ENCODE results near the gene DNAJB5.
"Not testable (repeated sequence)": the region's sequence is repeated elsewhere in the genome, so short reads cannot be mapped to it uniquely, and the experiment has no call there.

The DNAJB5 gene

DNA sequence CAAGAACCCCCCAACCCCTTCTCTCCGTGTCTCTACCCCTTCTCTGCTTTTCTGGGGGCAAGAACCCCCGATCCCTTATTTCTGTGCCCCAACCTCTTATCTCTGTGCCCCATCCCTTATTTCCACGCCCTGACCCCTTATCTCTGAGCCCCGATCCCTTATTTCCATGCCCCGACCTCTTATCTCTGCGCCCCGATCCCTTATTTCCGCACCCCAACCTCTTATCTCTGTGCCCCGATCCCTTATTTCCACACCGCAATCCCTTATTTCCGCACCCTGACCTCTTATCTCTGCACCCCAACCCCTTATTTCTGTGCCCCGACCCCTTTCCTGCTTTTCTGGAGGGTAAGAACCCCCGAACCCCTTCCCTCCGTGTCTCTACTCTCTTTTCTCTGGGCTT, 14.8 kb downstream of the DNAJB5 start:
- H3K4me3 ChIP-seq (ENCODE audit: low read length); H3K9me3 ChIP-seq (replicated peaks; ENCODE audit: low read length); H3K9ac ChIP-seq (ENCODE audit: low read depth, low read length); H3K4me2 ChIP-seq (ENCODE audit: low read length); H3K36me3 ChIP-seq (ENCODE audit: insufficient read depth, low read length); H3K27me3 ChIP-seq (ENCODE audit: control insufficient read depth, insufficient read depth, low read length): not testable (repeated sequence)
- peaks cover 19% of the 10 kb centered on the region for H3K4me1 ChIP-seq (ENCODE audit: control insufficient read depth, insufficient read depth, low read length)

DNA sequence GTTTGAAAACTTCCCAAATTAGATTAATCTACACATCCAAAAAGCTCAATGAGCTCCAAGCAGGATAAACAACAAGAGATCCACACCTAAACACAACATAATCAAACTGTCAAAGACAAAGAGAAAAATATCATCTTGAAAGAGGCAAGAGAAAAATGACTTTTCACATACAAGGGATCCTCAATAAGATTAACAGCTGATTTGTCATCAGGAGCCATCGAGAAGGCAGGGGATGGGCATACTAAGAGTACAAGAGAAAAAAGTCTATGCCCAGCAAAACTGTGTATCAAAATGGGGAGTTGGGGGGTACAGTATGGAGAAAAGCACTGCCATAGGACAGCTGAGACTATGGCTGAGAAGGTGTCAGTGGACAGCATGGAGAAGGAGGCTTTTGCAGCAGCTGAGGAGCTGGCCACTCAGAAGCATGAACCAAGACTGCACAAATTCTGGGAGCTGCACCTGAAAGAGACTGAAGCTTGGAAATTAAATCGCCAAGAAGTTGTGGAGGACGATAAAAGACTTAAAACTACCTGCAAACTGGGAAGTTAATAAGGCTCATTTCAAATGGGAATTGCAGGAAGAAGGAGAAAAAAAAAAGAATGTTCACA, 20.9 kb downstream of the DNAJB5 start:
- Histone ChIP-seq H3K4me2 (ENCODE audit: low read length) (no peak overlapping the region), H3K36me3 (ENCODE audit: insufficient read depth, low read length) (peaks cover 32% of the 10 kb centered on the region), H3K4me1 (ENCODE audit: control insufficient read depth, insufficient read depth, low read length) (no peaks in the 10 kb centered on the region), H3K9me3 (replicated peaks; ENCODE audit: low read length) (peaks cover 4% of the 10 kb centered on the region), H3K4me3 (ENCODE audit: low read length) (no peak overlapping the region), H3K9ac (ENCODE audit: low read depth, low read length) (no peak overlapping the region), H3K27me3 (ENCODE audit: control insufficient read depth, insufficient read depth, low read length) (no peaks in the 10 kb centered on the region)

DNA sequence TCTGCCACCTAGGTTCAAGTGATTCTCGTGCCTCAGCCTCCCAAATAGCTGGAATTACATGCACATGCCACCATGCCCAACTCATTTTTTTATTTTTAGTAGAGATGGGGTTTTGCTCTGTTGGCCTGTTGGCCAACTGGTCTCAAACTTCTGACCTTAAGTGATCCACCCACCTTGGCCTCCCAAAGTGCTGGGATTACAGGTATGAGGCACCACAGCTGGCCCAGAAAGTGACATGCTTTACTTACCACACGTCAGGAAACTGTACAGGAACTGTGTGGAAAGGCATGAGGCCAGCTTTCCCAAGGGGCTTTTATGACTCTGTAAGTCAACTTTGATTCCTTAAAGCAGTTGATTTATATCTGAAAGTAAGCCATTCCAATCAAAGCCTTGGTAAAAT, 25.0 kb downstream of the DNAJB5 start:
- H3K9ac ChIP-seq (ENCODE audit: low read depth, low read length): no peak overlapping the region
- H3K9me3 ChIP-seq (replicated peaks; ENCODE audit: low read length): peaks cover 4% of the 10 kb centered on the region
- no peaks in the 10 kb centered on the region for H3K27me3 ChIP-seq (ENCODE audit: control insufficient read depth, insufficient read depth, low read length)
- H3K4me2 ChIP-seq (ENCODE audit: low read length): no peak overlapping the region
- H3K4me1 ChIP-seq (ENCODE audit: control insufficient read depth, insufficient read depth, low read length): no peaks in the 10 kb centered on the region
- peaks cover 31% of the 10 kb centered on the region for H3K36me3 ChIP-seq (ENCODE audit: insufficient read depth, low read length)
- no peak overlapping the region for H3K4me3 ChIP-seq (ENCODE audit: low read length)

DNA sequence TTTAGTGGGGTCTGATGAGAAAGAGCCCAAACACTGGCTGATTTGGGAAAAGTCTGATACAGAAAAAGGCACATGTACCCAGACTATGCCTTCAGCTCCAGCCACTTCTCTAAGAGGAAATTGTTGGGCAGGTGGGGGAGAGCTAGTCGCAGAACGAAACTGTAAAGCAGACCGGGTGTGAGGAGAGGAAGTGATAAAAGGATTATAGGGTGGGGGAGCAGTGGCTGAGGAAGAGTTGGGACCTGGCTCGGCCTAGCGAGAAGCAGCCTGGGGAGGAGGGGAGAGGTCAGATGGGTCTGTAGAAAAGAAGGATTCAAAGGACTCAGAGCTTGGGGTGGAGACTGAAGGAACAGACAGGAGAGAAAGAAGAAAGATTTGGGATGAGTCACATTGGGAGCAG, 33.9 kb downstream of the DNAJB5 start:
- H3K27me3 ChIP-seq (ENCODE audit: control insufficient read depth, insufficient read depth, low read length); H3K4me2 ChIP-seq (ENCODE audit: low read length); H3K36me3 ChIP-seq (ENCODE audit: insufficient read depth, low read length); H3K9ac ChIP-seq (ENCODE audit: low read depth, low read length); H3K4me3 ChIP-seq (ENCODE audit: low read length); H3K9me3 ChIP-seq (replicated peaks; ENCODE audit: low read length): not testable (repeated sequence)
- peaks cover 15% of the 10 kb centered on the region for H3K4me1 ChIP-seq (ENCODE audit: control insufficient read depth, insufficient read depth, low read length)

DNA sequence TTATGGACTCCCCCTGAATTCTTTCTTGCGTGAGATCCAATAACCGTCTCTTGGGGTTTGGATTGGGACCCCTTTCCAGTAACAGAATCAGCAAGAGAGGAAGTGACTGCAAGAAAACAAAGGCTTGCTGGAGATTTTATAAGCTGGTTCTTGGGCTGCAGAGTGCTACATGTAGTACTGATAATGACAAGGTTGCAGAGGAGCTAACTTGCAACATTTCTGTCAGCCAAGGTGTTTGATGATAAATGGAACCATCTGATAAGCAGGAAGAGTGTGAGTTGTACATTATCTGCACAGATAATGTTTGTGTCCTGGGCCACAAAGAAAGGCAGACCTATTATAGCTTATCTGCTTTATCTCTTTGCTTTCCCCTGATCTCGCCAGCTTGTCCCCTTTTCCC, 37.1 kb downstream of the DNAJB5 start:
- Histone ChIP-seq H3K4me1 (ENCODE audit: control insufficient read depth, insufficient read depth, low read length) (peaks cover 15% of the 10 kb centered on the region), H3K4me2 (ENCODE audit: low read length) (no peak overlapping the region), H3K9me3 (replicated peaks; ENCODE audit: low read length) (no peaks in the 10 kb centered on the region), H3K9ac (ENCODE audit: low read depth, low read length) (no peak overlapping the region), H3K27me3 (ENCODE audit: control insufficient read depth, insufficient read depth, low read length) (no peaks in the 10 kb centered on the region), H3K36me3 (ENCODE audit: insufficient read depth, low read length) (peaks cover 2% of the 10 kb centered on the region), H3K4me3 (ENCODE audit: low read length) (no peak overlapping the region)

DNA sequence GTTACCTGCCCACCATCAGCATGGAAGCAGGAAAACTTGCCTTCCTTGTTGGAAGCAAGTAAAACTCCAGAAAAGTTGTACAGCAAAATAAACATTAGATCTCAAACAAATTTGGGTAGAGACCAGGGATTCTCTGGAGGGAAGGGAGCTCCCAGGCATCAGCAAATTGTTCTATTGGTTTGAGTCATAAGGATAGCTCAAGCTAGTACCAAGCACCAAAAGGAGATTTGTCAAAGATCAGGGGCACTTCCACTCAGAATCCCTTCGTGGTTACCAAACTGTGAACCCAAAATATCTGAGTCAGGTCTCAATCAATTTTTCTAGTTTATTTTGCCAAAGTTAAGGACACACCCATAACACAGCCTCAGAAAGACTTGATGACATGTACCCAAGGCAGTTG, 37.8 kb downstream of the DNAJB5 start:
- Histone ChIP-seq H3K4me2 (ENCODE audit: low read length) (no peak overlapping the region), H3K4me1 (ENCODE audit: control insufficient read depth, insufficient read depth, low read length) (peaks cover 15% of the 10 kb centered on the region), H3K4me3 (ENCODE audit: low read length) (no peak overlapping the region), H3K9ac (ENCODE audit: low read depth, low read length) (no peak overlapping the region), H3K9me3 (replicated peaks; ENCODE audit: low read length) (no peaks in the 10 kb centered on the region), H3K27me3 (ENCODE audit: control insufficient read depth, insufficient read depth, low read length) (no peaks in the 10 kb centered on the region), H3K36me3 (ENCODE audit: insufficient read depth, low read length) (peaks cover 2% of the 10 kb centered on the region)

DNA sequence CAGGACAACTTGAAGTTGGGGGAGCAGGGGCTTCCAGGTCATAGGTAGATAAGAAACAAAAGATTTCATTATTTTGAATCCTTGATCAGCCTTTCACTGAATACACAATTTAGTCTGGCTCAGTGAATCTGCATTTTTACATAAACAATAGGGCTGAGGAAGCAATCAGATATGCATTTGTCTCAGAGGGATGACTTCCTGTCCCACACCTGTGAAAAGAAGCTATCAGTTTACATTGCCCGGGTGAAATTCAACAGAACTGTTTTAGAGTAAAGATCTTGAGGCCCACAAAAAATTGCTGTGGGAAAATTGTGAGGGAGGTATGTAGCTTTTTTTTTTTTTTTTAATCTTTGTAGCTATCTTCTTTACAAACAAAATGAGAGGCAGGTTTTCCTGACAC, 38.3 kb downstream of the DNAJB5 start:
- H3K4me2 ChIP-seq (ENCODE audit: low read length): no peak overlapping the region
- H3K4me3 ChIP-seq (ENCODE audit: low read length): no peak overlapping the region
- H3K9ac ChIP-seq (ENCODE audit: low read depth, low read length): no peak overlapping the region

DNA sequence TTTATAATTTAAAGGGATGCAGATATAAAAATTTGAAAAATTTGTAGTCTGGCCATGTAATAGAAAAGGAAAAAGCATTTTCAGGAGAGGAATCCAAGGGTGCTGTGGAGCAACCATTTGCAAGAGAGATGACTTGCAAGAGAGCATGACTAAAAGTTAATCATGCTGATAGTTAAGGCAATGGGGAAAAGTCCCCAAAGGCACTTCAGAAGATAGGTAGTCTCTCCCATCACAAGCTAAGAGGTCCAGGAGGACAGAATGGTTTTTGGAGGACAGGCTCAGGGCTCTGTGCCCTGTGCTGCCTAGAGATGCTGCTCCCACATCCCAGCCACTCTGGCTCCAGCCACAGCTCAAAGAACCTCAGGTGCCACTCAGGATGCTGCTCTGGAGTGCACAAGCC, 38.8 kb downstream of the DNAJB5 start:
- Histone ChIP-seq H3K9me3 (replicated peaks; ENCODE audit: low read length) (no peaks in the 10 kb centered on the region), H3K4me1 (ENCODE audit: control insufficient read depth, insufficient read depth, low read length) (peaks cover 15% of the 10 kb centered on the region), H3K27me3 (ENCODE audit: control insufficient read depth, insufficient read depth, low read length) (no peaks in the 10 kb centered on the region), H3K4me3 (ENCODE audit: low read length) (no peak overlapping the region), H3K4me2 (ENCODE audit: low read length) (no peak overlapping the region), H3K9ac (ENCODE audit: low read depth, low read length) (no peak overlapping the region), H3K36me3 (ENCODE audit: insufficient read depth, low read length) (peaks cover 4% of the 10 kb centered on the region)

More for the DNA sequence above, 38.3 kb downstream of the DNAJB5 start:
- Histone ChIP-seq H3K9me3 (replicated peaks; ENCODE audit: low read length) (no peaks in the 10 kb centered on the region), H3K4me1 (ENCODE audit: control insufficient read depth, insufficient read depth, low read length) (peaks cover 15% of the 10 kb centered on the region), H3K27me3 (ENCODE audit: control insufficient read depth, insufficient read depth, low read length) (no peaks in the 10 kb centered on the region), H3K36me3 (ENCODE audit: insufficient read depth, low read length) (peaks cover 3% of the 10 kb centered on the region)

DNA sequence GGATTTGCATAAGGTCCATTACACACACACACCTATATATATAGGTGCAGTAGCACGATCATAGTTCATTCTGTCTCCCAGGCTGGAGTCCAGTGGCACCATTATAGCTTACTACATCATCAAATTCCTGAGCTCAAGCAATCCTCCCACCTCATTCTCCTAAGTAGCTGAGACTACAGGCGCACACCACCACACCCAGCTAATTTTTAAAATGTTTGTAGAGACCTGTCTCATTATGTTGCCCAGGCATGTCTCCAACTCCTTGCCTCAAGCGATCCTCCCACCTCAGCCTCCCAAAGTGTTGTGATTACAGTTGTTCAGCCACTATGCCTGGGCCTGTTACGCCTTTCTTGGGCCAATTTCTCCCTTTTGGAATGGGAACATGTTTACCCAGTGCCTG, 39.7 kb downstream of the DNAJB5 start:
- Histone ChIP-seq H3K9ac (ENCODE audit: low read depth, low read length) (no peak overlapping the region), H3K4me2 (ENCODE audit: low read length) (no peak overlapping the region), H3K27me3 (ENCODE audit: control insufficient read depth, insufficient read depth, low read length) (no peaks in the 10 kb centered on the region), H3K4me3 (ENCODE audit: low read length) (no peak overlapping the region), H3K36me3 (ENCODE audit: insufficient read depth, low read length) (peaks cover 2% of the 10 kb centered on the region), H3K9me3 (replicated peaks; ENCODE audit: low read length) (no peaks in the 10 kb centered on the region), H3K4me1 (ENCODE audit: control insufficient read depth, insufficient read depth, low read length) (peaks cover 15% of the 10 kb centered on the region)

DNA sequence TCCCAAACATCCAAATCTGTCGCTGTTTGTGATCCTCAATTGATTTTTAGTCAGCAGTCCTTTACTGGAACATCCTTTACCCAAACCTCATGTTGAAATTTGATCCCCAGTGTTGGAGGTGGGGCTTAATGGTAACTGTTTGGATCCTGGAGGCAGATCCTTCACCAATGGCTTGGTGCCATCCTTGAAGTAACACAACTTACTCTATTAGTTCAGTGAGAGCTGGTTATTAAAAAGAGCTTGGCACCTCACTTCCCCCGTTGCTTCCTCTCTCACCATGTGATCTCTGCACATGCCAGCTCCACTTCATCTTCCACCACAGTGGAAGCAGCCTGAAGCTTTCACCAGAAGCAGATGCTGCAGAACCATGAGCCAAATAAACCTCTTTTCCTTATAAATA, 40.3 kb downstream of the DNAJB5 start:
- H3K4me1 ChIP-seq (ENCODE audit: control insufficient read depth, insufficient read depth, low read length): peaks cover 15% of the 10 kb centered on the region
- no peaks in the 10 kb centered on the region for H3K9me3 ChIP-seq (replicated peaks; ENCODE audit: low read length)
- H3K27me3 ChIP-seq (ENCODE audit: control insufficient read depth, insufficient read depth, low read length): no peaks in the 10 kb centered on the region
- no peak overlapping the region for H3K9ac ChIP-seq (ENCODE audit: low read depth, low read length)
- H3K4me3 ChIP-seq (ENCODE audit: low read length): no peak overlapping the region
- H3K36me3 ChIP-seq (ENCODE audit: insufficient read depth, low read length): peaks cover 2% of the 10 kb centered on the region
- no peak overlapping the region for H3K4me2 ChIP-seq (ENCODE audit: low read length)

DNA sequence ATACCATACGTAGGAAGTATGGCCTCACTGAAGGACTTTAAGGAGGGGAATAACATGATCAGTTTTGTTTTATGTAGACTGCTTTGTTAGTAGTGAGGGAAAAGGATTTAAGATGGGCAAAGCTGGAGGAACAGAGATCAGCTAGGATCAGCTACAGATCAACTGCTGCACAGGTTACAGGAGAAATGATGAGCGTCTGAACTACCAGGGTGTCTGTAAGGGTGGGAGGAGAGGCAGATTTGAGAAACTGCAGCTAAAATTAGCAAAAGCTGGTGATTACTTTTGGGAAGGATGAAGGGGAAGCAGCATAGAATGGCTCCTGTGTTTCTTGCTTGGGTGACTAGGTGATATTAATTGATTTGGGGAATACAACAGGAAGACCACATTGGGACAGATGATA, 43.6 kb downstream of the DNAJB5 start:
- Histone ChIP-seq H3K4me2 (ENCODE audit: low read length) (no peak overlapping the region), H3K9me3 (replicated peaks; ENCODE audit: low read length) (no peaks in the 10 kb centered on the region), H3K9ac (ENCODE audit: low read depth, low read length) (no peak overlapping the region), H3K36me3 (ENCODE audit: insufficient read depth, low read length) (peaks cover 17% of the 10 kb centered on the region), H3K4me1 (ENCODE audit: control insufficient read depth, insufficient read depth, low read length) (no peaks in the 10 kb centered on the region), H3K4me3 (ENCODE audit: low read length) (no peak overlapping the region), H3K27me3 (ENCODE audit: control insufficient read depth, insufficient read depth, low read length) (no peaks in the 10 kb centered on the region)

DNA sequence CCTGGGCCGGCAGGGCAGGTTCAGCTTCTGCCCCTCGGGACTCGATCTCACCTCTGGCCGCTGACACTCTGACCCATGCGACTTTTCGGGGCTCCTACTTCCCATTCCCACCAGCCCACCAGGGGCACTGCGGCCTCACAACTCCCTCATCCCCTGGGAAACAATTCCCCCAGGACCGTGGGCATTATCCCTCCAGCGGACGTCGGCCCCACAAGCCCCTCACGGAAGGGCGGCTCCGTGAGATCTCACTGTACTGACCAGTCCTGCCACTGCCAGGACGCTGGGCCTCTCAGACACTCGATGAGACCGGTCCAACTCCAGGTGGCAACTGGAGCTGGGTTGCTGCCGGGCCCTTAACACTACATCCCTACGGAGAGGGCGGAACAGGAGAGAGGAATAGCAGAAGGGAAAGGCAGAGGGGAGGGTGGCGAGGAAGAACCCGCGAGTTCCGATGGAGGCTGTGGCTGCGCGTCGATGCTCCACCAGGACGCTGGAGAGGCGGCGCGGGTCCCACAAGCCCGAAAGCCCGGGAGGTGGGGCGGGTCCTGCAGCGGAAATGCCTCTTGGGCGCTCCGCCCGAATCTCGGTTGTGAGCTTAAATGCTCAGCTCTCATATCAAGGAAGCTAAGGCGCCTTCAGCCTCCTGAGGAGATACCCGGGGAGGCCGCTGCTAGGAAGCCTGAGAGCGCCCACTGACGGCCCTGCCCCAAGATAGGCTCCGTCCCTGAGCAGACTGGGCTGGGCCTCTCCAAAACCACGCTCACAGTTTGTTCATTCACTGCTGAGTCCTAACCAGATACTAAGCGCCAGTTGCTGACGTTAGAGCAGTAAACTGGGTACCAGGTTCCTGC, 46.5 kb downstream of the DNAJB5 start:
- Histone ChIP-seq H3K36me3 (ENCODE audit: insufficient read depth, low read length) (peaks cover 24% of the 10 kb centered on the region), H3K4me1 (ENCODE audit: control insufficient read depth, insufficient read depth, low read length) (no peaks in the 10 kb centered on the region), H3K4me3 (ENCODE audit: low read length) (no peak overlapping the region), H3K4me2 (ENCODE audit: low read length) (no peak overlapping the region), H3K27me3 (ENCODE audit: control insufficient read depth, insufficient read depth, low read length) (no peaks in the 10 kb centered on the region), H3K9me3 (replicated peaks; ENCODE audit: low read length) (no peaks in the 10 kb centered on the region), H3K9ac (ENCODE audit: low read depth, low read length) (no peak overlapping the region)

Measured in skeletal muscle satellite cell (primary cell).